D341Med (cell line): ENCODE measurements around the gene SFMBT1.
"Not testable (repeated sequence)": the region's sequence is repeated elsewhere in the genome, so short reads cannot be mapped to it uniquely, and the experiment has no call there.

ENCODE experiments used
- DNase-seq: peaks from one replicate; pipeline ENCODE4 v3.0.0; 2012; ENCODE audit warnings: low spot score

Gene SFMBT1

DNA sequence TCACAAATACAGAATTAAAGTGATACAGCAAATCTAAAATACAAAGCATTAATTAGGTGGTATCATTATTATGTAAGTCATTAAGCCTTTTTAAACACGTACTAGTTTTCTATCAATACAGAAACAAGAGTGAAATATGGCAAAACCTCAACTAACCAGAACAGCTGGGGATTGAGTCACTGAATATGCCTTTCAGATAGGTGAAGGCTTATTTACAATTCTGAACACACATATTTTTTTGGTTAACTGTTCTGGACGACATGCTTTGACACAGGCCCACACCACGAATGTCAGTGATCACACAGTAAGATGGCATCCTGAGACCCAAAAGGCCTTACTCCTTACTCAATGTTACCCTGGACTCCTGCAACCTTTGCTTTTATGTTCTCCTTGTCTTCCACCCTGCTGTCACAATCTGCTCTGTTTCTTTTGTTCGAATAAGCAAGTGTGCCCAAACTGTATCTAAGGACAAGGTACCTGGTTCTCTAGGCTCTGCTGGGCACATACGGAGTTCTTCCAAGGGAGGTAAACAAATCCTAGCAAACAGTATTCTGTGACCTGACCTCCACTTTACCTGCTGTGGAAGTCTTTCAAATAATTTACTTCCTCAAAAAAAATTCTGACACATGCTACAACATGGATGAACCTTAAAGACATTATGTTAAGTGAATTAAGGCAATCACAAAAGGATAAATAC lies 7.0 kb downstream of the SFMBT1 start:
- no peak for DNase-seq

DNA sequence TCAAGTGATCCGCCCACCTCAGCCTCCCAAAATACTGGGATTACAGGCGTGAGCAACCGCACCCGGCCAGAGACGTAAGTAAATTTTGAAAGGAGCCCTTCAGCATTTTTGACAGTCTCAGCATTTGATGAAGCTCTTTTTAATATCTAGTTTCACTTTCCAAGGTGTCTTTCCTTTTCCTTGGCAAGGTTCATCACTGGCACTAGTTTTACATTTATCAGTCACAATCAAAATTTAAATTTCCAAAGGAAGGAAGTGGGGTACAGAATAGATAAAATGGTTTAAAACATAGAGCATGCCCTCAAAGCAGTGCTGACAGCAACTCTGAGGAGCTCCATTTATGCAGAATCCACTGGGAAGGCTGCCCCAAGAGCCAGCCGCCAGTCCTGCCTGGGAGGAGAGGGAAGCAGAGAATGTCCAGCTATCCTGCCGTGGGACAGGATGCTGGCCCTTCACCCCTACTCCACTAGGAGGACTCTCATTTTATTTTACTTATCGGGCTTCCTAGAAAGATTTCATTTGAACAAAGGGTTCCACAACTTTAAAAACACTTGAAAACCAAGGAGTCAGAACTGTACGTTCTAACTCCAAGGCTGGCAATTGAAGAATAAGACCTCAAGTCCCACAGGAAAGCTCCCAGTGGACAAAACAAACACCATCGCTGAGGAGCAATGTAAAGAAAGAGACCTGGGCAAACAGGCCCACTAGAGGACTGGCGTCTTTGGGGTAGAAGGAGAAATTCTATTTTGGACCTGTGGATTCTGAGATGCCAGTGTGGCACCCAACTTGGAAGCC lies 9.9 kb downstream of the SFMBT1 start:
- DNase-seq, result no peak

DNA sequence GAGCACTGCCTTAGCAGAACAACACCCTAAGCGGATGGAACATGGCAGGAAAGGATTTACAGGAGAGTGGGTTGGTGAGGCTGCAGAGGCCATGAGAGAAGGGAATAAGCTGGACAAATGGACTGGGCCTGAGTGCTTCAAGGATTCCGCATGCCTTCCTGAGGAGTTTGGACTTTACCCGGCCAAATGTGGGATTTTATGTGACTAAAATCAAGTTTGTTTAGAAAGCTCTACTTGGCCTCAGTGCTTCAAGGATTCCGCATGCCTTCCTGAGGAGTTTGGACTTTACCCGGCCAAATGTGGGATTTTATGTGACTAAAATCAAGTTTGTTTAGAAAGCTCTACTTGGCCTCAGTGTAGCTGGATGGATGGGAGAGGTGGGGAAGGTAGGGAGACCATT lies 10.9 kb downstream of the SFMBT1 start:
- not testable (repeated sequence) for DNase-seq

DNA sequence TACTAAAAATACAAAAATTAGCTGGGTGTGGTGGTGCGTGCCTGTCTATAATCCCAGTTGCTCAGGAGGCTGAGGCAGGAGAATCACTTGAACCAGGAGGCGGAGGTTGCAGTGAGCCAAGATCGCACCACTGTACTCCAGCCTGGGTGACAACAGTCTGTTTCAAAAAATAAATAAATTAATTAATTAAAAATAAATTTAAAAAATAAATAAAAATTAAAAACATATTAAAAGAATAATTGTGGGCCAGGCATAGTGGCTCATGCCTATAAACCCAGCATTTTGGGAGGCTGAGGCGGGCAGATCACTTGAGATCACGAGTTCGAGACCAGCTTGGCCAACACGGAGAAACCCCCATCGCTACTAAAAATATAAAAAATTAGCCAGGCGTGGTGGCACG lies 11.5 kb downstream of the SFMBT1 start:
- not testable (repeated sequence) for DNase-seq

DNA sequence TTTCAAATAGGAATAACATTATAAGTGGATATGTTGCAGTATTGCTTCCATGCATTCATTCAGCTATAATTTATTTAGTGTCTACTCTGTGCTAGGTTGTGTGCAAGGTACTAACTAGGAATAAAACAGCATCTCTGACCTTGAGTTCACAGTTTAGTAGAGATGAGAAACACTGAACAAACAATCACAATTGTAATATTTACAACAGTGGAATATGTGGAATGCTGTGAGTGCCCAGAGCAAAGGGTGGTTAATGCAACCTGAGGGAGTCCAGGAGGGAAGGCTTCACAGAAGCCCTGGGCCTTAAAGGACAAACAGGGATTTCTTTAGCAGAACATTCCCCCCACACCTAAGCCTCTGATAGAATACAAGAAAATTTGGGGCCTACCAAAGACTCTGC lies 13.3 kb downstream of the SFMBT1 start:
- DNase-seq, result no peak

DNA sequence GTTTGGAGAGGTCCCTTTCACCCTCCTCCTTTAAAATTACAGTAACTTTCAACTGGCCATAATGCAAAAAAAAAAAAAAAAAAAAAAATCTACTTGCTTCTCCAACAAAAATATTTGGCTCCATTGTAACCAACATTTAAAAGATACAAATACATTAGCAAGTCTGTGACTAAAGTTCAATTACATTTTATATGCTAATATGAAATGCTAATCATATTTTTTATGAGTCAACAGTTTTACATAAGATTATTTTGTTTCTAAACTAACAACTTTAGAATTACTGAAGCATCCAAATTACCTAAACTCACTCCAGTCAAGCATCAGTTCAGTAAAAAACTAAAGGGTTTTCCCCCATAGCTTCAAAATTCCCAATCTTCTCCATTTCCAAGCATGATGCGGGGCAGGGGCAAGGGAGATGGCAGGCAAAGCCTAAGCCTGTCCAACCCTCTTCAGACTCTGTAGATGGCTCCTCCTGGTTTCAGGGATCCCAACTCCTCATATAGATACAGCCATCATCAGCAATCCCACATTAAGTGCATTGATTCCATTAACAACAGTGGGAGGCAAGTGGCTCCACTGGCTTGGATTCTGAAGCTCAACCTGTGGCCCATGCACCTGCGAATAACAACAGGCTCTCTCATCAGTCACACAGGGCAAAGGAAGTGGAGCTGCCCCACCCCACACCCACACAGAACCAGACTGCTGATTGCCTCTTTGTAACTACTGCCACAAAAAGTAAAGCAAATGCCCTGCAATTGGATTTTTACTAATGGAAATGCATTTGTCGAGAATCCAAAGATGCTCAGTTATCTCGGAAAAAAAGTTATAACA lies 15.0 kb downstream of the SFMBT1 start:
- no peak for DNase-seq

DNA sequence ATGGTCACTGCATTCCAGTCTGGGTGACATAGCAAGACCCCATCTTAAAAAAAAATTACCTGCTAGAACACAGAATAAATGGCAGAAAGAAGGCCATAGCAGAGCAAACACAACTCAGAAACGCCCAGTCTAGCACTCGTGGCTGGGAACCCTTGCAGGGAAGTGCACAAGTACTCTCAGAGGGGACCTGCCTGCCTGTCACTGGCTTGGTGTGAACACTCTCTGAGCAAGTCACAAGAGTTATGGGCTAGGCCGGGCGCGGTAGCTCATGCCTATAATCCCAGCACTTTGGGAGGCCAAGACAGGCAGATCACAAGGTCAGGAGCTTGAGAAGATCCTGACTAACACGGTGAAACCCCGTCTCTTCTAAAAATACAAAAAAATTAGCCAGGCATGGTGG lies 17.2 kb downstream of the SFMBT1 start:
- DNase-seq, result no peak

DNA sequence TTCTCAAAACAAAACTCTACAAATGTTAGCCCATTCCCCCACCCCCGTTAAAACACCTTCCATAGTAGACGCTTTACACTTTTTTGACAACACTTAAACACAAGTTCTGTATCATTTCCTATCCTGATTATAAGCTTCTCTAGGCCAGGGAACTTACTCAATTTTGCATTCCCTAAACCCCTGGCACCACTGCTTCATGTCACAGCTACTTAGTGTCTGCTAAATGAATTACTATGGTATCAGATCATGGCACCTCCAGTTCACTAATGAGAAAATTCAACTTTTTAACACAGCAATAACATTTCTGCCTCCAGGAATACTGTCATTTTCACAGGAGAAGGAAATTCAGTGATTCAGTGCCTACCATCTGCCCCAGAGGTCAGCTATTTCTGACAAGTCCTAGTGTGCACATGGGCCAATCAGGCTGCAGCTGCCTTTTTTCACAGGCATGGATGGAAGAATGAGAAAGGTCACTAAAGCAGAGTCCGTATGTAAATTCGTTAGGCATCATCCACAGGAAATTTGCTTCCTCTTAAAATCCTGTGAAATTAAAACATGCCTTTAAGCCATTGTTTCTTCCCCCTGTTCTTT lies 18.5 kb downstream of the SFMBT1 start:
- DNase-seq, result no peak

DNA sequence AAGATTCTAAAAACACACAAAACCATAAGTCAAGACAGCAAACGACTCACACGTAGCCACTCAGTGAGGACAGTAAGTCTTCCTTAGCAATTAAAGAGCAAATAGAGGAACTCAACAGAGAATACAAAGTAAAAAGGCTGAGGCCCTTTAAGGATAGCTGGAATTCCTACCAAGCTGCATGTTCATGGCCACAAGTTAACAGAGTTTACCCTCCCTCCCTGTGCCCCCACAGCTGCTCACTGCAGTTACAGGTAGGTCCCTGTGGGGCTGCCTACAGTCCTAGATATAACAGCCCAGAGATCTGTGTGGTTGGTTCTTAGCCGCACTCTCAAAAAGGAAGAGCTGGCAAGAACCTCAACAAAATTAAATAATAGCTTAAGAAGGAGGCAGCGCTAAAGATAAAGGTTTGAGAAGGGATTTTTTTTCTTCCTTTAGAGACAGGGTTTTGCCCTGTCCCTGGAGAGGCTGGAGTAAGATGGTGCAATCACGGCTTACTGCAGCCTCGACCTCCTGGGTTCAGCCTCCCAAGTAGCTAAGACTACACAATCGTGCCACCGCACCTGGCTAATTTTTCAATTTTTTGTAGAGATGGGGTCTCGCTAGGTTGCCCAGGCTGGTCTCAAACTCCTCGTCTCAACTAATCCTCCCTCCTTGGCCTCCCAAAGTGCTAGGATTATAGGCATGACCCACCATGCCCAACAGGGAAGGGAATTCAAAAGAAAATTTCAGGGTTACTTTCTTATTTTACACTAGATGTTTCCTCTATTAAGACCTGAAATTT lies 19.3 kb downstream of the SFMBT1 start:
- no peak for DNase-seq

DNA sequence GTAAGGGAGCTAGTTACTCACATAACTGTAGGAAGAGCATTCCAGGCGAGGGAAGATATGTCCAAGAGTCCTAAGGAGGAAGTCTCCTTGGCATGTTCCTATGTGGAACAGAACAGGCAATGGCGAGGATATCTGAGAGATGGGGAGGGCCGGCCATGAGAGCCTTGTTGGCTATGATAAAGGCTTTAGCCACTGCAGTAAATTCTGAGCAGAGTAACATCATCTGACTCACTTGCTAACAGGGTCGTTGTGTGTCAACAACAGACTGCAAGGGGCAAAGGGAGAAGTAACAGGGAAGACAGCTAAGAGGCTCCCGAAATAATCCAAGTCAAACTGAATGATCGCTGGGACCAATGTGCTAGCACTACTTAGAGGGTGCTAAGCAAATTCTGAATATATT lies 21.6 kb downstream of the SFMBT1 start:
- no peak for DNase-seq

DNA sequence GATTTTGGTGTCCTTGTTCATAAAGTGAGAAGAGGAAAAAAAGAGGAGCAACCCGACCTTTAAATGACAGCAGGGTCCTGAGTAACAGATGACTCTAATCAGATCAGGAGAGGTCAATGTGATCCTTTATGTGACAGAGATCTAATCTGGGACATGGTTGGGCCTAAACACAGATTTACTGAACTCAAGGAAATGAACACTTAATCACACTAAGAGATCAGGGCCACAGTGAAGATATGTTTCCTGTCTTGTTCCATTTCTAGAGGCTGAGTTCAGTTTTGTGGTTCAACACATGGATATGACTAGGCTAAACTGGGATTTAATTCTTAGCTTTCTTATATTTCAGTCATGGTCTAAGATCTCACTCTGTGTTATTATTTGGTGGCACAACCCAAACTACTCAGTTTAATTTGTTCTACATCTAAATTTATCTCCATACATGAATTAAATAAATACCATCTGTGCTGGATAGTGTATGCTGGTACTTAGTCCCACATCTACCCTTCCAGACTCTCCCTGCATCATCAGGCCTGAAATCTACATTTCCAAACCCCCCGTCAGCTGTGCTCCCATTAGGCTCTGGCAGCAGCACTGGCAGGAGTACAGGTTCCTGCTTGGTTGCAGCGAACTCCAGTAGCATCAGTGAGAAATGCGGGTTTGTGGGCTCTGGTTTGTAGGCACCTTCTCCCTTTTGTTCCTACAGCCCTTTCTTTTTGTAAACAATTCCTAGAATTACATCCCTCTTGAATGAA lies 22.6 kb downstream of the SFMBT1 start:
- DNase-seq, result no peak

DNA sequence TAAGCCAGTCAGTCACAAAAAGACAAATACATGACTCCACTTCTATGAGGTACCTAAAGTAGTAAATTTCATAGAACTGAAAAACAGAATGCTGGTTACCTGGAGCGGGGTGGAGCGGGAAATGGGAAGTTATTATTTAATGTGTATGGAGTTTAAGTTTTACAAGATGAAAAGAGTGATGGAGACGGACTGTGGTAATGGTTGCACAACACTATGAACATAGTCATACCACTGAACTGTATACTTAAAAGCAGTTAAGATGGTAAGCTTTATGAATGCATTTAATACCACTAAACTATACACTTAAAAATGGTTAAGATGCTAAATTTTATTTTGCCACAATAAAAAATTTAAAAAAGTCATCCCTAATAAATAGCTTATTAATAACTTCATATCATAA lies 23.2 kb downstream of the SFMBT1 start:
- no peak for DNase-seq

DNA sequence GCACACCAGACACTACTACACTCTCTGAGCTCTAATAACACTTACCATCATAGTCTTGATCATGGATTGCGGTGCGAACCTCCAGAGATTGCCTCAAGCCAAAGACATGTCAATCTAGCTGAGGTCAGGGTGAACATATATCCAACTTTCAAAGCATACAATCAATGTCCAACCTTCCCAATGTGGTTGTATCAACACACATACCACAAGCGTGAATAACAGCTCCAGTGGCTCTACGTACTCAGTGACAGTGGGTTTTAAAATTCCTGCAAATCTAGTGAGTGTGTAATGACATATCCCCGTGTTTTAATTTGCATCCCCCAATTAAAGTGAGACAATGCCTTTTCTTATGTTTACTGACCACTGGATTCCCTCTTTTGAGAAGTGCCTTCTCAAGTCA lies 29.6 kb downstream of the SFMBT1 start:
- no peak for DNase-seq

DNA sequence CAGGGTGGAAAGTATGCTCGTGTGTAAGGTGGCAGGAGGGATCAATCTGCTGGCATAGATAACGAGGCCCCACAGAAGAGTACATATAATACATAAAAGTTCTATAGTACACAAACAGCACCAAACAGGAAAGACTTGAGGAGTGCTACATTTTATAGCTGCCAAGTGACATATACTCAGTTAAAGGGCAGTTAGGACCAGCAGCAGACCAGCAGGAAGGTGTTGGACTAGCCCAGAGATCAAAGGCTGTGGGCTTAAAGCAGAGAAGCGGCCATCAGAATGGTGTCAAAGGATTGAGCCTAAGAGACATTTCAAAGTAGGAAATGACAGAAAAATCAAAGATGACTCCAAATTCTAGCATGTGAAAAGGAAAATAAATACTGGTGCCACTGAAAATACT lies 34.5 kb downstream of the SFMBT1 start:
- no peak for DNase-seq

DNA sequence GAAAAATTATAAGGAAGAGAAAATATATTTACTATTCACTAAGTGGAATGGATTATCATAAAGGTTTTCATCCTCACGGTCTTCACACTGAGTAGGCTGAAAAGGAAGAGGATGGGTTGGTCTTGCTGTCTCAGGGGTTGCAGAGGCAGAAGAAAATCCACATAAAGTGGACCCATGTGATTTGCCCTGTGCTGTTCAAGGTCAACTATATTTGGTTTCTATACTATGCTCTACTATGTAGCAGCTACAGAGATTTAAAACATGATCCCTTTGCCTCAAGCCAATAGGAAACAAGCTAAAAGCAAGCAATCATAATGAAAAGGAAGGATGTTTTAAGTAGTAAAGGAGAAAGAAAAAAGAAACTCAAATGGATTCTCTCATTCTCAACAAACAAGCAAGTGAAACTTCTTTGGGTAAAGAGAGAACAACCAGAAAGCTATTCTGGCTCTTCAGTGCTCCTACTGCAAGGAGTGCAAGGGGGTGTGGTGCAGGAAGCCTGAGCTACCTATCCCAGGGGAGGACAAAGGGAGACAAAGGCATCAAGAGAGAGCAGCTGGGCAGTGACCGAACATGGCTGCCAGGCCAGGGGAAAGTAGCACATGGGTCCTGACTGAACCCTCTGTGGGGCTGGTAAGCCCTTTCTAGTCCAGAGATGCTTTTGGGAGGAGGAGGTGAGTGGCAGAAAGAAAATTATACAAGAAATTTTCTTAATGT lies 35.9 kb downstream of the SFMBT1 start:
- DNase-seq, result no peak

DNA sequence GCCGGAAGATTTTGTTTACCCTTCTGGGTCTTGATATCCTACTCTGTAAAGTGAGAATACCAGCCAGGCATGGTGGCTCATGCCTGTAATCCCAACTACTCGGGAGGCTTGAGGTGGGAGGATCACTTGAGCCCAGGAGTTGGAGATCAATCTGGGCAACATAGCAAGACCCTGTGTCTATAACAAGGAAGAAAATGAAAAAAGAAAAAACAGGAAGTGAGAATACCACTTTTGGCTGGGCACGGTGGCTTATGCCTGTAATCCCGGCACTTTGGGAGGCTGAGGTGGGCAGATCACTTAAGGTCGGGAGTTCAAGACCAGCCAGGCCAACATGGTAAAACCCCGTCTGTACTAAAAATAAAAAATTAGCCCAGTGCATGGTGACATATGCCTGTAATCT lies 36.9 kb downstream of the SFMBT1 start:
- DNase-seq, result no peak

DNA sequence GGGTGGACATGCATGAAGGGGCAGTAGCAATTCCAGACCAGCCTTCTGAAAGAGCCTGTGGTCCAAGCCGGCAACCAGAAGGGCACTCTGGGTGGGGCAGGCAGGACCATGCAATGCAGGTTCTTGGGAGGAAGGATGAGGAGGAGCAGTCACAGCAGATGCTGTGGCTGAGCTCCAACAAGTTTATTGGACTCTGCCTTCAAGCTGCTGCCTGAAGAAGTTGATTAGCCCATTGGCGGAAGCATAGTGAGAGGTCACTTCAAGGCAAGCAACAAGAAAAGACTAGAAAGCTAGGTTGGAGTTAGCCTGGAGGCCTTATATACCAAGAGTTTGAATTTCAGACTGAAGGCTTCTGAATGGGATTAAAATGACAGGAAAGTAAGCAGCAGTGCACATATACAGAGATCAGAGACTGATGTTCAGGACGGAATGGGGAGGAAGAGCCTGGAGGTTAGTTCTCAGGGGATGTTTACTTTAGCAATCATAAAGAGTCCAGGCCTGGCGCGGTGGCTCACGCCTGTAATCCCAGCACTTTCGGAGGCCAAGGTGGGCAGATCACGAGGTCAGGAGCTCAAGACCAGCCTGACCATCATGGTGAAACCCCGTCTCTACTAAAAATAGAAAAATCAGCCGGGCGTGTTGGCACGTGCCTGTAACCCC lies 39.9 kb downstream of the SFMBT1 start:
- no peak for DNase-seq

DNA sequence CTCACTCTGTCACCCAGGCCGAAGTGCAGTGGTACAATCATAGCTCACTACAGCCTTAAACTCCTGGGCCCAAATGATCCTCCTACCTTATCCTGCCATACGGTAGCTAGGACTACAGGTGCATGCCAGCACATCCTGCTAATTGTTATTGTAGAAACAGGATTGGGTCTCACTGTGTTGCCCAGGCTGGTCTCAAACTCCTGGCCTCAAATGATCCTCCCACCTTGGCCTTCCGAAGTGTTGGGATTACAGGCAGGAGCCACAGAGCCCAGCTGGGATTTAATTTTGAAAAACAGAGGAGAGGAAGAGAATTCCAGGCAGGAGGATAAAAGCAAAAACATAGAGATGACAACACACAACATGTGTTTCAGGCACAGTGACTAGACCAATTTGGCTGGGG lies 40.5 kb downstream of the SFMBT1 start:
- DNase-seq, result no peak

DNA sequence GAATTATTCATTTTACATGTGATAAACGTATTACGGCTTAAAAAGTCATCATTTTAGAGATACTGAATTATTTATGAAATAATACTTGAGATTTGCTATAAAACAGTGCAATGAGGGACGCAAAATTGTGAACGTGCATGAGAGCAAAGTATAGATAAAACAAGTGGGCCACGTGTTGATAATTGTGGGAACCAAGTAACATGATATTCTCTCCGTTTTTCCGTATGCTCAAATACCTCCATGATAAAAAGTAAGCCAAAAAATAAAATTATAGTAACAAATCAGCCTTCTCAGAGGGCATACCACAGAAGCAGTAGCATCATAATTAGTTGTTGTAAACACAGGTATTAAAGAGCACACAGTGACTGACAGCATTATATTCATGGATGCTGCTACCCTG lies 42.6 kb downstream of the SFMBT1 start:
- no peak for DNase-seq
